Activated CD4-positive, alpha-beta T cell treated with anti-CD3 and anti-CD28 coated beads for 36 hours (primary cell): ENCODE measurements around the gene SMG6. TPM values are rescaled to one million over a fixed set of nuclear protein-coding genes. Genes with fewer than 3 reads are reported as not detected.
"Not testable (repeated sequence)": the region's sequence is repeated elsewhere in the genome, so short reads cannot be mapped to it uniquely, and the experiment has no call there.

Experiments used
- ATAC-seq: fragments of 200-7000 bp; cut with Tn5 transposase; one replicate; pipeline ENCODE4 v1.10.0; 2021; ENCODE audit warnings: mild to moderate bottlenecking, moderate library complexity
- CTCF ChIA-PET: fragments of 350-600 bp; sonication (Branson Sonifier 250); formaldehyde crosslinking; loops from one replicate; lab custom pipeline; 2021; ENCODE audit warnings: antibody characterized with exemption; lab: Charles Lee
- POLR2A ChIA-PET: fragments of 350-600 bp; sonication (Branson Sonifier 250); formaldehyde crosslinking; loops from one replicate; lab custom pipeline; 2021; ENCODE audit warnings: antibody characterized with exemption, inconsistent platforms; lab: Charles Lee
- DNase-seq: peaks from one replicate; pipeline ENCODE4 v3.0.0-alpha.2; 2020
- H3K27ac Mint-ChIP-seq: one replicate; pipeline ENCODE4 v1.8.0; 2021; ENCODE audit warnings: mixed read lengths
- H3K27me3 Mint-ChIP-seq: one replicate; pipeline ENCODE4 v1.8.0; 2021; ENCODE audit warnings: mixed read lengths
- H3K36me3 Mint-ChIP-seq: one replicate; pipeline ENCODE4 v1.8.0; 2021; ENCODE audit warnings: low read depth, mixed read lengths
- H3K4me1 Mint-ChIP-seq: one replicate; pipeline ENCODE4 v1.8.0; 2021; ENCODE audit warnings: mixed read lengths
- H3K4me3 Mint-ChIP-seq: one replicate; pipeline ENCODE4 v1.8.0; 2021; ENCODE audit warnings: mild to moderate bottlenecking, moderate library complexity, mixed read lengths
- H3K9me3 Mint-ChIP-seq: one replicate; pipeline ENCODE4 v1.8.0; 2021; ENCODE audit warnings: low read depth, mixed read lengths
- intact Hi-C, 2 experiments: fragments of 100-400 bp; cut with DNase I in 1 of 2; cut with micrococcal nuclease in 1 of 2; formaldehyde crosslinking; loops; one replicate each; pipeline versions ENCODE4 v1.14.2 to v1.15.1; 2022 to 2024; cut with DNase I, micrococcal nuclease
- total RNA-seq, 2 experiments: library from RNA; stranded (reverse); gene quantifications; one replicate each; pipeline ENCODE4 v1.2.3, GENCODE V29; 2021

Gene SMG6
- total RNA-seq, 2 experiments from 2014 or later = 28.5 to 31.4 TPM

DNA sequence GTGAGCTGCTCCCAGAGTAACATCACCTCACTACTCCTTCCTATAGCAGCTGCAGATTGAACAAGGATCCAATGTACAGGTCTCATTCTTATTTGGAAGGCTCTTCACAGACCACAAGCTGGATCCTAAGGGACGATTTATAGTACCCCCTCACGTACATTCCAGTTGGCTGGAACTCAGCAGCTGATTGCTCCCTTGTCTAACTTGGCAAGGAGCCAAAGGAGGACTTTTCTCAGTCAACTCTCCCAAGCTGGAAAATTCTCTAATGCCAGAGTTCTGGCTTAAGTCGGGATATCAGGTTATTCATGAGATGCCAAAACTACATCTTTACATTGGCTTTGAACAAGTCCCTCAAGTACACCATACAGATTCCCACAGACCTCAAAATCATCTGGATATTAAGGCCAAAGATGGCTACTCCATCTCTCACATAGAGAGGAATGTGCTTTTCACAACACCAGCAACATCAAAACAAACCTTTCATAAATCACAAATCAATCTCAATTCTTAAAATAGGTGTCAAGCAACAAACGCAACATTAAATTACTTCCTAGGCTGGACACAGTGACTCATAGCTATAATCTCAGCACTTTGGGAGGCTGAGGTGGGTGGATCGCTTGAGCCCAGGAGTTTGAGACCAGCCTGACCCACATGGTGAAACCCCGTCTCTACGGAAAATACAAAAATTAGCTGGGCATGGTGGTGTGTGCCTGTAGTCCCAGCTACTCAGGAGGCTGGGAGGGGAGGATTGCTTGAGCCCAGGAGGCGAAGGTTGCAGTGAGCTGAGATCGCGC, 39.3 kb downstream of the SMG6 start:
- DNase-seq (peak; percentile 20), ATAC-seq (no peak)
- Mint-ChIP-seq H3K4me3 (peak overlapping the region; percentile 72), H3K4me1 (peaks cover 87% of the 10 kb centered on the region), H3K36me3 (peaks cover 50% of the 10 kb centered on the region), H3K27ac (peak overlapping the region; percentile 98), H3K27me3 (no peaks in the 10 kb centered on the region), H3K9me3 (no peaks in the 10 kb centered on the region)
- intact Hi-C loops = loop anchor here (5.0 kb wide), 2 partner anchors 192 to 212 kb away; no protein-coding TSS in a partner anchor
- ChIA-PET POLR2A (interaction anchor here (0.5 to 2.8 kb wide), 5 partner anchors 8 to 545 kb away, joined by 3 to 32 read pairs (median 4); no protein-coding TSS in a partner anchor), CTCF (interaction anchor here (0.6 to 4.2 kb wide), 7 partner anchors 10 to 1004 kb away, joined by 3 to 30 read pairs (median 7); no protein-coding TSS in a partner anchor)

DNA sequence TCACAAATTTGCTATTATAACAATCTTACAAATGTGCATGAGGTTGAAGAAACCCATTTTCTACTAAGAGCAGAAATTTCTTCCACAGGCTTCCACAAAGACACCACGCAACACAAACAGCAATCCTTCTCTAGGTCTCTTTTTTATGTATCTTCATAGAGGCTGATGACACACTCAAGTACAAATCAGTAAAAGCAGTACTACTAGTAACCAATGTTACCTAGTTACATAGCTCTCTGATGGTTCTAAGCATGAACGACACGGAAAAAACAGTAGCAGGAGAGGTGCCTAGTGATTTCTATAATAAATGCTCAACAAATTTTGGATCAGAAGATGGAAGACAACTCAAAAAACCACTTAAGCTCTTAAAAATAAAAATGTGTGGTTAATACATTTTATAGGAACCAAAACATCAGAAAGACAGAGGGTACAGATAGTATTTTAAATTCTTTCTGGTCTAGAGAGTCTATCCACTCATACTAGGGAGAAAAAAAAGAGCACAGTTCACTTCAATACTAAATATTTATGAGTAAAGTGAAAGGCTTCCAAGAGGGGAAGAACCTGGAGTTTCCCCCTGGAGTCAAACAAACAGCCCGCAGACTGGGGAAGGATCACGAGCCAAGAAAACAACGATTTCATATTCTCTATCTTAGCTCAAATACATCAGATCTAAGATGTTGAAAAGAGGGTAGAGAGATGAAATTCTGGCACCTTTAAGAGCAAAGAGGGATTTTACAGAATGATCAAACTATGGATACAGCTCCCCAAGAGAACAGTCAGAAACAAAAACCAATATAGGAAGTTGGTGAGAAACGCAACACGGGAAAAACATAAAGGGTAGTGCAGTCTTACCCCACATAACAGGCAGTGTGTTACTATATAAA, 40.2 kb downstream of the SMG6 start:
- Mint-ChIP-seq H3K4me1 (peaks cover 93% of the 10 kb centered on the region), H3K4me3 (peak overlapping the region; percentile 72), H3K27me3 (no peaks in the 10 kb centered on the region), H3K27ac (peak overlapping the region; percentile 98), H3K36me3 (peaks cover 54% of the 10 kb centered on the region), H3K9me3 (no peaks in the 10 kb centered on the region)
- POLR2A ChIA-PET = interaction anchor here (0.5 to 2.8 kb wide), 7 partner anchors 9 to 544 kb away, joined by 3 to 32 read pairs (median 4); no protein-coding TSS in a partner anchor
- ATAC-seq (peak; percentile 38), DNase-seq (peak; percentile 16)
- intact Hi-C loops = loop anchor here (1.0 to 5.0 kb wide), 3 partner anchors 9 to 211 kb away; no protein-coding TSS in a partner anchor
- CTCF ChIA-PET = interaction anchor here (0.6 to 4.2 kb wide), 8 partner anchors 9 to 1003 kb away, joined by 3 to 30 read pairs (median 4); no protein-coding TSS in a partner anchor

DNA sequence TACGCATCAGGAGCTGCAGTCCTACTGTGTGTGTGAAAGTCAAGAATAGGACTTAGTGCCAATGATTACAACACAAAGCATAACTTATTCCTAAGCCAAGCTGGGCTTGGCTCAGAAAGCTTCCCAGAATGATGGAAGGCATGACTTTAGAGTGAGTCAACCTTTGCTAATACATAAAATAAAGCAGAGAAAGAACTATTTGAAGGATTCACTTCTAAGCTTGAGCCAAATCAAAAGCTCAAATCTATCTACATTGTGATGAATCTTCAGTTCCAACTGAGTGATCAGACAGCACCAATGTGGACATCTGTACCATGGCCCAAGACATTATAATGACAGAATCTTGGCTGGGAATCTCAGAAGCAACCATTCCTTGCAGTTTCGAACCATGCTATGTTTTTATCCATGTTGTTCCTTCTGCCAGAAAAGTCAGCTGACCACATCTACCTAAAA, 41.4 kb downstream of the SMG6 start:
- Mint-ChIP-seq H3K4me1 (peaks cover 92% of the 10 kb centered on the region), H3K4me3 (peak overlapping the region; percentile 72), H3K27ac (peak overlapping the region; percentile 98), H3K27me3 (no peaks in the 10 kb centered on the region), H3K9me3 (no peaks in the 10 kb centered on the region), H3K36me3 (peaks cover 52% of the 10 kb centered on the region)
- DNase-seq (no peak), ATAC-seq (no peak)
- POLR2A ChIA-PET = no interaction called here
- intact Hi-C loops = loop anchor here (5.0 kb wide), 2 partner anchors 190 to 210 kb away; no protein-coding TSS in a partner anchor
- CTCF ChIA-PET = interaction anchor here (0.9 to 2.8 kb wide), 5 partner anchors 11 to 39 kb away, joined by 3 to 19 read pairs (median 4); no protein-coding TSS in a partner anchor

DNA sequence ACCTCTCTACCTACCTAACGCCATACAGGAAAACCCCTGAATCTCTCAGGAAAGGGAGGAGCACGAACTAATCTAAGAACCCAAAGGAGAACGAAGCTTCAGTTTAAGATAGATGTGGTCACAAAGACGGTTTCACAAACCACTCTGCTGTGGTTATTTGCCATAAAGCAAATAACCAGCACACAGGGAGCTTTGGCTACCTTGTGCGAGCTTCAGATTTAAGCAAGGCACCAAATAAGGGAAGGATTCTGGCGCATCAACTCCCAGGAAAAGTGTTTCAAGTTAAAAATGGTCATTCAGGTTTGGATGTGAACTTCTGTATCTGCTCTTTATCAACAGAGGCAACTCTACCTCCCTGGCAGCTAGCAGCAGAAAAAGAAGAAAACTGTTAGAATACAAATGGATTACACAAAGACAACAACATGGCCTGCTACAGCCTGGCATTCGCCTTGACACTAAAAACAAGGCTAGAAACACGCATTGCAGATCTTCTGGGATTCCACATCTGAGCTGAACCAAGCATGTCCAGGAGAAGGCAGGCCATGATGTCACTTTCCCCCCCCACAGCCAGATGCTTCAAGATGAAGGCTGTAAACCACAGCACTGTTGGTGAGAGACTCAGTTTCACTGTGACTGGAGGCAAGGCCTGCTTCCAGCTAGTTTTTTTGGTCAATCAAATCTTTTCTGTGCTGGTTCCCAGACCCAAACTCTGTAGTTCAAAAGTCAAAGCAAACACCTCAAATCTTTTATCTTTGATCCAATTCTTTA, 43.6 kb downstream of the SMG6 start:
- peak overlapping the region; percentile 64 for H3K4me3 Mint-ChIP-seq
- peak; percentile 74 for ATAC-seq
- ChIA-PET POLR2A (interaction anchor here (0.6 to 2.3 kb wide), 6 partner anchors 9 to 137 kb away, joined by 3 to 6 read pairs (median 4); no protein-coding TSS in a partner anchor), CTCF (interaction anchor here (0.8 to 2.6 kb wide), 9 partner anchors 9 to 205 kb away, joined by 3 to 25 read pairs (median 5); partner anchors contain the start of gene HIC1)
- DNase-seq = peak; percentile 90
- peak overlapping the region; percentile 90 for H3K27ac Mint-ChIP-seq
- peaks cover 52% of the 10 kb centered on the region for H3K36me3 Mint-ChIP-seq
- H3K4me1 Mint-ChIP-seq = peaks cover 73% of the 10 kb centered on the region
- intact Hi-C loops = loop anchor here (5.0 kb wide), 2 partner anchors 188 to 208 kb away; no protein-coding TSS in a partner anchor
- no peaks in the 10 kb centered on the region for H3K9me3 Mint-ChIP-seq
- no peaks in the 10 kb centered on the region for H3K27me3 Mint-ChIP-seq

DNA sequence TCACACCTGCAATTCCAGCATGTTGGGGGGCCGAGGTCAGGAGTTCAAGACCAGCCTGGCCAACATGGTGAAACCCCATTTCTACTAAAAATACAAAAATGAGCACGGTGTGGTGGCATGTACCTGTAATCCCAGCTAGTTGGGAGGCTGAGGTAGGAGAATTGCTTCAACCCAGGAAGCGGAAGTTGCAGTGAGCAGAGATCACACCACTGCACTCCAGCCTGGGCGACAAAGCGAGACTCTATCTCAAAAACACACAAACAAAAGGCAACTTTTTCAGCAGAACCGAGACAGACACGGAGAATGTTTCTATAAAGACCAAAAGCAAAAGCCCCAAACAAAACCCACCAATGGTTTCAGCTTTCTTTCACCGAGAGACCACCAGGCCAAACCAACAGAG, 44.8 kb downstream of the SMG6 start:
- H3K9me3 Mint-ChIP-seq, intact Hi-C loops, H3K27me3 Mint-ChIP-seq, ATAC-seq: not testable (repeated sequence)
- peak overlapping the region; percentile 90 for H3K27ac Mint-ChIP-seq
- peak; percentile 14 for DNase-seq
- H3K4me3 Mint-ChIP-seq = peak overlapping the region; percentile 64
- H3K4me1 Mint-ChIP-seq = peaks cover 73% of the 10 kb centered on the region
- peaks cover 51% of the 10 kb centered on the region for H3K36me3 Mint-ChIP-seq
- ChIA-PET POLR2A (interaction anchor here (1.4 to 2.3 kb wide), 2 partner anchors 8 to 14 kb away, joined by 6 to 8 read pairs; no protein-coding TSS in a partner anchor), CTCF (interaction anchor here (0.6 to 2.6 kb wide), 6 partner anchors 13 to 204 kb away, joined by 3 to 25 read pairs (median 4); partner anchors contain the start of gene HIC1)

DNA sequence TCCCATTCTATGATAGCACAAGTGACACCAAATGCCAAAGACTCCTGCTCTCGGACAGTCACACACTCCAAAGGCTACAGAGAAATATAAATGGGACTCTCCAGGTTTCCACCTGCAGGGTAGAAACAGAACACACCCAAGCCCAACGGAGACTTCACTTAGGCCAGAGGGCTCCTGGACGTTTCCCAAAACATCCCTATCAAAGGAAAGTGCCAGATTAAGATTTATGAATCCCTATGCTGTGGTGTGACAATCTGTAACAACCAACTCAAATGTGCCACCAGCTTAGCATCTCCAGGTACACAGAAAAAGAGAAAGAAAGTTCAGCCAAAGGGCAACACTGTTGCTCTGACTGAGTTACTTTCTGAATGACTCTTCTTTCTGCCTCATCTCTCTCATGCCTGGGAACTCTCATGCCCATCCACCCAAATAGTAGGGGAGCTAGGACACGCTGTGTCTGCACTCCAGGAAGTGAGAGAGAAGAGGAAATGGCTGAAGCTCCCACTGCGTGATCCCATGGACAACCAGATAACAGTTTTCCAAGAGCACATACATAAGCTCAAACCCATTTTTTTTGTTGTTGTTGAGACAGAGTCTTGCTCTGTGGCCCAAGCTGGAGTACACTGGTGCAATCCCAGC, 49.7 kb downstream of the SMG6 start:
- ATAC-seq = peak; percentile 94
- intact Hi-C loops = loop anchor here (1.0 to 2.0 kb wide), 2 partner anchors 12 to 31 kb away; no protein-coding TSS in a partner anchor
- DNase-seq = peak; percentile 59
- Mint-ChIP-seq H3K36me3 (peaks cover 50% of the 10 kb centered on the region), H3K4me1 (peaks cover 69% of the 10 kb centered on the region), H3K4me3 (peak overlapping the region; percentile 22), H3K27ac (peak overlapping the region; percentile 84), H3K9me3 (peaks cover 2% of the 10 kb centered on the region), H3K27me3 (no peaks in the 10 kb centered on the region)
- ChIA-PET POLR2A (interaction anchor here (0.5 to 1.8 kb wide), 11 partner anchors 9 to 537 kb away, joined by 3 to 32 read pairs (median 4); partner anchors contain the start of genes SMG6 and SRR), CTCF (interaction anchor here (0.6 to 2.8 kb wide), 16 partner anchors 9 to 202 kb away, joined by 3 to 30 read pairs (median 4); partner anchors contain the start of gene HIC1)

DNA sequence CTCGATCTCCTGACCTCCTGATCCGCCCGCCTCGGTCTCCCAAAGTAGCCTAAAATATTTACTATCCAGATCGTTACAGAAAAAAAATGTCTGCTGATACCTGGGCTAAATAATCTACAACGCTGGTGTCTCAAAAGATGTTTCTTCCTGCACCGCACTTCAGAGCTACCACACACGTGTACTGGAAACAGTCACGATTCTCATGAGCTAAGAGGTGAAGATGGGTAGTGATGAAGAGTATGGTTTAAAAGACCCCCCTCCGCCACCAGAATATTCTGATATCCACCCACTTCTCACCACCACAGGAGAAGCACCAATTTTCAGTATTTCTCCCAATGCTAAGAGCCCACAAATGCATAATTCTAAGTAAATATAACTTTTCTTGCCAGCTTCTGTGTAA, 50.2 kb downstream of the SMG6 start:
- H3K4me3 Mint-ChIP-seq = peak overlapping the region; percentile 22
- CTCF ChIA-PET = interaction anchor here (1.0 to 2.8 kb wide), 15 partner anchors 9 to 200 kb away, joined by 3 to 30 read pairs (median 5); partner anchors contain the start of gene HIC1
- intact Hi-C loops = no loop called here
- DNase-seq = peak; percentile 30
- H3K36me3 Mint-ChIP-seq = peaks cover 54% of the 10 kb centered on the region
- peak overlapping the region; percentile 84 for H3K27ac Mint-ChIP-seq
- peaks cover 67% of the 10 kb centered on the region for H3K4me1 Mint-ChIP-seq
- H3K27me3 Mint-ChIP-seq = no peaks in the 10 kb centered on the region
- ATAC-seq = peak; percentile 37
- H3K9me3 Mint-ChIP-seq = peaks cover 2% of the 10 kb centered on the region
- POLR2A ChIA-PET = interaction anchor here (0.5 to 1.8 kb wide), 8 partner anchors 8 to 194 kb away, joined by 3 to 32 read pairs (median 6); partner anchors contain the start of genes SMG6 and SRR

DNA sequence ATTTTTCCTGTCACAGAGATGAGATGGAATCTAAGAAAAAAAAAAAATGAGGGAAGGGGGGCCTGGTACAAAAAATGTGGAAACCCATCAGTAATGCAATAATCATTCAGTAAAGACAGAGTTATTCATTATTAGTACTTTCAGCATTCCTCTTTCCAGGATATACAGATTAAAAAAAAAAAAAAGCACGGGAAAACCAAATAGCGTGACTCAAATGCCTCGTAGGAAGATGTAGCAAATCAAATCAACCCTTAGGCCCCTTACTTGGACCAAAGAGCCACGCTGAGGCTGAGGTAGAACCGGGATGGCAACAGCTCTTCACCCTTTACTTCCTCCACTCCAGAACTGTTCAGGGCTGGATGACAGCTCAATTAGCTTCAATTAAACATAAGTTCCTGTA, 52.5 kb downstream of the SMG6 start:
- peak overlapping the region; percentile 74 for H3K27ac Mint-ChIP-seq
- no peak for ATAC-seq
- intact Hi-C loops = no loop called here
- DNase-seq = no peak
- peaks cover 2% of the 10 kb centered on the region for H3K9me3 Mint-ChIP-seq
- CTCF ChIA-PET = interaction anchor here (0.7 to 3.6 kb wide), 13 partner anchors 9 to 196 kb away, joined by 3 to 11 read pairs (median 4); partner anchors contain the start of gene HIC1
- H3K36me3 Mint-ChIP-seq = peaks cover 53% of the 10 kb centered on the region
- no peaks in the 10 kb centered on the region for H3K27me3 Mint-ChIP-seq
- POLR2A ChIA-PET = interaction anchor here (0.6 to 0.9 kb wide), 2 partner anchors 9 to 1069 kb away, joined by 3 to 4 read pairs; no protein-coding TSS in a partner anchor
- peaks cover 65% of the 10 kb centered on the region for H3K4me1 Mint-ChIP-seq
- H3K4me3 Mint-ChIP-seq = peak overlapping the region; percentile 2
